ENCODE data around the gene HPGDS.
"Not testable (repeated sequence)": the region's sequence is repeated elsewhere in the genome, so short reads cannot be mapped to it uniquely, and the experiment has no call there.

Gene HPGDS

DNA sequence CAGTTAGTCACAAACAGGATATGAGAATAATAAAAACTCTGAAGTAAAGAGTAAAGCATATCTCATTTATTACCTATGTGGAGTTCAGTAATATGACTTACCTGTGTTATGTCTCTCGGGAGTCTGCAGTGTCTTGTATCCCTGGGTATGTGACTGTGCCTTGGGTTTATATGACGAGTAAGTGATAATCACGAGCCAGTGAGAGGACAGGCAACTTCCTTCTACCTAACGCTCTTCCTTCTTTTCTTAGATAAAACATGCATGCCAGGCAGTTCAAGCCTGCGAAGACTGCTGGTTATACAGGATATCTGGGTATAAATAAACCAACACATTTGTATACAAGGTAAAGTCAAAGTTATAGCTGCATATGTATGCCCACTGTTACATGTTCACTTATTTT is at the start of gene HPGDS:
HPGDS (minus strand) TSS at position 143 of the 400 bp plus-strand sequence. CDS start 8,207 bp downstream, outside the sequence.
- DNase-seq: no peak

DNA sequence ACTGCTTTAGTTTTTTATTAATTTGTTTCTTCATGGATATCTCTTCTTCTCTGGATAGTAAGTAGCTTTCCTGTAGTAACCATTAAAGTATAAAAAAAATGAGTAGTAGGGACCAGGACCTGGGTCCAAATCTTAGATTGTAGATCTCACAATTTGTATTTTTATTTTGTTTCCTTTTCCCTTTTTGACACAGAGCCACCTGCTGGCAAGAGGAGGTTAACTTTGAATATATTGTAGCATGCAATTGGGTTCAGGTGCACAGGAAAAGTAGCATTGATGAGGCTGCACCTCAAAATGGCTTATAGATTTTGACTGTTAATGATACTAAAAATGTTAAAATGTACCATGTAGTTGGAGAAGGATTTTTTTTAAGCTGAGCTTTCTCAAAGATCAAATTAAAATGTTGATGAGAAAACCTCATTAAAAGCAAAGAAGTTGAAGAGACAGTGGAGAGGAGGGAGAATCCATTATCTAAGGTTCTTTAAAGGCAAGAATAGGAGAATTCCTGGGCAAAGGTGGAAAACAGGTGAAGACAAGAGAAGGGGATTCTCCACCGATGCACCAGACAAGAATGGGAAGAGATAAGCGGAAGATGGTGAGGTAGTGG is 48.3 kb upstream of the HPGDS start:
- DNase-seq: peak in 1 of 2 donors; percentile 35

DNA sequence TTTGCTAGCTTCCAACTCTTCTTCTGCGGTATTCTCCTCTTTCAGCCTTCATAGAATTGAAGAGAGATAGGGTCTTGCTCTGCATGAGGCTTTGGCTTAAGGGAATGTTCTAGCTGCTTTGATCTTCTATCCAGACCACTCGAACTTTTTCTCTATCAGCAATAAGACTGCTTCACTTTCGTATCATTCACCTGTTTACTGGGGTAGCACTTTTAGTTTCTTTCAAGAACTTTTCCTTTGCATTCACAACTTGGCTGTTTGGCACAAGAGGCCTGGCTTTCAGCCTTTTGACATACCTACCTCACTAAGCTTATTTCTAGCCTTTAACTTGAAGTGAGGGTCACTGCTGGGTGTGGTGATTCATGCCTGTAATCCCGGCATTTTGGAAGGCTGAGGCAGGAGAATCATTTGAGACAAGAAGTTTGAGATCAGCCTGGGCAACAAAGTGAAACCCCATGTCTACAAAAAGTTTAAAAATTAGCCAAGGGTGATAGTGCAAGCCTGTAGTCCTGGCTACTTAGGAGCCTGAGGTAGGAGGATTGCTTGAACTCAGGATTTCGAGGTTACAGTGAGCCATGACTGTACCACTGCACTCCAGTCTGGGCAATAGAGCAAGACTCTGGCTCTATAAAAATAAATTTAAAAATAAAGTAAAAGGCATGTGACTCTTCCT is 47.1 kb upstream of the HPGDS start:
- no peak for DNase-seq

DNA sequence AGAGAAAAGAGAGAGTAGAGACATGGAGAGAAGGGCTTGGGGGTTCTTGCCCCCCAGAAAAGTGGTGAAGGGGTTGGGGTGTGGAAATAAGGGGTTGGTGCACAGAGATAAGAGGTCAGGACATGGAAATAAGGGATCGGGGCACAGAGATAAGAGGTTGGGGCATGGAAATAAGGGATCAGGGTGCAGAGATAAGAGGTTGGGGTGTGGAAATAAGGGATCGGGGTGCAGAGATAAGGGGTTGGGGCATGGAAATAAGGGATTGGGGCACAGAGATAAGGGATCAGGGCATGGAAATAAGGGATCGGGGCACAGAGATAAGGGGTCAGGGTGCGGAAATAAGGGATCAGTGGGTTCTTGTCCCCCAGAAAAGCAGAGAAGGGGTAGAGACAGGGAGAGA is 45.3 kb upstream of the HPGDS start:
- not testable (repeated sequence) for DNase-seq

DNA sequence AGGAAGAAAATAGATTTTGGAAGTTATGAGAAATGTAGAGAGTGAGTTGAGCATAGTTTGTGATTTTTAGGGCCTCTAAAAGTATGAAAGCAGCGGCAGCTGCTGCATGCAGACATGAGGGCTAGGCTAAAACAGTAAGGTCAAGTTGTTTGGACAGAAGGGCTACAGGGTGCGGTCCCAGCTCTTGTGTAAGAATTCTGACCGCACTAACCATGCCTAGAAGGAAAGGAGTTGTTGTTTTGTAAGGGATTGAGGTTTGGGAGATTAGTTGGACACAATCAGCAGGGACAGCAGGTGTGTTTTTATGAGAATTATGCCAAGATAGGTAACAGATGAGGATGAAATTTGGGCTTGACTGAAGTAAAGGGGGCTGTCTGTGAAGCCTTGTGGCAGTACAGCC is 42.8 kb upstream of the HPGDS start:
- not testable (repeated sequence) for DNase-seq

DNA sequence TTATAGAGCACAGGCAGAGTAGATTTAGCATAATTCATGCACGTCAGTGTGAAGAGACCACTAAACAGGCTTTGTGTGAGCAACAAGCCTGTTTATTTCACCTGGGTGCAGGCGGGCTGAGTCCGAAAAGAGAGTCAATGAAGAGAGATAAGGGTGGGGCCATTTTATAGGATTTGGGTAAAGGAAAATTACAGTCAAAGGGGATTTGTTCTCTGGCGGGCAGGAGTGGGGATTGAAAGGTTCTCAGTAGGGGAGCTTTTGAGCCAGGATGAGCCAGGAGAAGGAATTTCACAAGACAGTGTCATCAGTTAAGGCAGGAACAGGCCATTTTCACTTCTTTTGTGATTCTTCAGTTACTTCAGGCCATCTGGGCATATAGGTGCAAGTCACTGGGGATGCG is 40.3 kb upstream of the HPGDS start:
- DNase-seq: not testable (repeated sequence)

DNA sequence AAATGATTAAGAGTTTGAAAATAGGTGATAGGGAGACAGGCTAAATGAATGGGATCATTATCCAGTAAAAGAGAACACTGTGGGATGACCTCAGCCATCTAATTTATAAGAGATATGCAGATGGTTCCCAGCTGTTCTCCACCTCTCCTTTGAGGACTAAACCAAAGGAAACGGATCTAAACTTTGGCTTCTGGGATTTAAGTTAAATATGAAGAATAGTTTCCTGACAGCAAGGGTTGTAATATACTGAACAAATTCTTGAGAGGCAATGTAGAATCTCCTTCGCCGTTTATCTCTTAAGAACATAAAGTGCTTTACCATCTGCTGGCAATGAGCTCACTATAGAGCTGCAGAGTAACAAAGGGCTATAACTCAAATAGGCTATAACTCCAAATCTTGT is 35.4 kb upstream of the HPGDS start:
- DNase-seq: no peak

DNA sequence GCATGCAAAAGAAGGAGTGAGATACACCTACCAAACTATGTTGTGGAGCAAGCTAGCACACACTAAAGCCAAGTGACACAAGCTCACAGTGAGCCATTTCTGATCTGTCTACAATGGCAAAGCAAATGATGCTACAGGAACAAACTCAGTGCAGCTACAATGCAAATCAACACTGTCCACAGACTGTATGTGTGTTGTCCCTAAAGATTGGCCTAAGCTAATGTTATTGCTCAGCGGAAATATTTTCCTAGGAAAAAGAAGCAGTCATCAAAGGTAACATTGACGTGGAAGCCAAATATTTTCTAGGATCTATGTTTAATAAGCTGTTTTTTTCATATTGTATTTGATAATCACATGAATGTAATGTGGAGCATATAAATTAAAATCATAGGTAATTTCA is 34.7 kb upstream of the HPGDS start:
- no peak for DNase-seq

DNA sequence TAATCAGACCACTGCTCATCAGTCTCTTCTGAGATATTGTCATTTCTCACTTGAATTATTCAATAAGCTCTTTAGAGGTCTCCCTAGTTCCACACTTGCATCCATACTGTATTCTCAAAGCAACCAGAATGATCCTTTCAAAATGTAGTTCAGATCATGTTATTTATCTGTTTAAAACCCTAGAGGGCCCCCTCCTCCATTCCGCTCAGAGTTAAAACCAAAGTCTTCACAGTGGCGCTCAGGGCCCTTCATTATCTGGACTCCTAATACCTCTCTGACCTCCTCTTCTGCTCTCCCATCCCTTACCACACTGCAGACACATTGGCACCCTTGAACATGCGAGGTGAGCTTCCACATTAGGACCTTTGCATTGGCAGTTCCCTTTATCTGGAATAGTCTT is 32.7 kb upstream of the HPGDS start:
- no peak for DNase-seq

DNA sequence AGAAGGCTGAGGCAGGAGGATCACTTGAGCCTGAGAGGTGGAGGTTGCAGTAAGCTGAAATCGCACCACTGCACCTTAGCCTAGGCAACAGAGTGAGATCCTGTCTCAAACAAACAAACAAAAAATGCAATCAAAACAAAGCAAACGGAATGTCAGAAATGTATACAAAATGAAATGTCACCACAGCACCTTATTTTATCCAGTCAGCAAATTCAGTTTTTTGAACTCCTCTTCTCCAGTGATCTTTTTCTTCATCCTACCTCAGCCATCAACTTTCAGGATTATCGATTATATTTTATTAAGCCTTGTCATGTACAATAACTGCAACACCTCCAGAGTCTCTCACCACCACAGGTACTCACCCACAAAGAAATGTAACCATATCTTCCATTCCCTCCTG is 31.1 kb upstream of the HPGDS start:
- DNase-seq: no peak

DNA sequence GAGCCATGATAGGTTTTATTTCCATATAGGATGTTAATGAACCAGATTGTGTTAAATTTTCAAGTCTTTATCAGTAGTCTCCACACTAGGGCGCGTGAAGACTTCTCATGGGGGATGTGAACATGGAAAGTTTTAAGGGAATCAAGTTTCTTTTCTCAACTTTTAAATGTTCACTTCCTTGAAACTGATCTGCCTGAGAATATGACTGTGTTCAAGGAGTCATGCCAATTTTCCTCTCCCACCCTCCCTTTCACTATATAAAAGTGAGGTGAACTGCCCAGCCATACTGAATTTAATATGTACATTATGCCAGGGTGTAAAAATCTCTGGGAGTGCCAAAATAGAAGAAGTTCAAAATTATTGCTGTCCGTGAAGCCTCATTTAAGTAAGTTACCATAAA is 30.4 kb upstream of the HPGDS start:
- no peak for DNase-seq

DNA sequence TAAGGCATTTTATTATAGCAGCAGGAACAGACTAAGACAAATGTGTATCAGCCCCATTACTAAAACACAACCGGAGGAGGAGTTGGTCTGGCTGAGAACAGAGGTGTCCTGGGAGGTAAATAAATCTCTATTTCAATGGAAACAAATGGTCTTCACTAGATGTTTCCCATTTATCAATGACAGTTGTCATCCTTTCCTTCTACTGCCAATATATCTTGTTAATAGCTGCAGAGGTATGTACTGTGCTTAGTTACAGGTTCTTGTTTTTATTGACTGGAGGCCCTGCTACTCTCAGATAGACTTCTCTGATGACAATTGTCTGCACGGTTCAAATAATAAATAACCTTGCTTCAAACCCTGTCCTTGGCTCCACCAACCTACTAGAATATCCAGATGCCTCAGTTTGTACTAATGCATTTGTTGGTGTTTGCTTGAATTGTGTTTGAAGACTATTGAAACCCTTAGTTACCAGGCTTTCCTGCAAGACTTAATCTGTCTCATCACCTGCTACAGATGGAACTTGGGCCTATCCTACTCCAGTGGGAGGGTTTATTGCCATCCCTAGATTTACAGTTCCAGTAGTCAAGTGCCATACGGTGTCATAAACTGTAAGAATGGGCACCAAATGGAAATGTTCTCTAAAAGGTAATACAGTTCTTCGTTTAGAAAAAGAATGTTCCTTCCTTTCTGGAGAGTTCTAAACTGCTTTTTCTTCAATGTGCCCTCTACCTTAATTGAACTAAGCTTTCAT is 29.8 kb upstream of the HPGDS start:
- DNase-seq: no peak

DNA sequence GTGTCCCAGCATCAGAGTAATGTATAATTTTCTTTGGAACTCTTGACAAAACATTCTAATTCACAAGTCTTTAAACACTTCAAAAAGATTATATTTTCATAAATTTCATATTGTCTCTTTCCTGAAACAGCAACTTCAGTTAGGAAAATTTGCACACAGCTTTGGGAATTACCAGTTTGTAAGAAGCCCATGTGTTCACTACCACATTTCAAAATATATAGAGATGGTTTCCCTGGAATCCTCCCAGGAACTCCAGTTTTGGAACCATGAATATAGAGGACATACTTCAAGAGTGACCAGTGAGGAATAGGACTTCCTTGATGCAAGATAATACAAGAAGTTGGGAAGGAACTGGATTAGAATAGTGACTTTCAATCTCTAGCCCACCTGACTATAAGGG is 28.7 kb upstream of the HPGDS start:
- no peak for DNase-seq

DNA sequence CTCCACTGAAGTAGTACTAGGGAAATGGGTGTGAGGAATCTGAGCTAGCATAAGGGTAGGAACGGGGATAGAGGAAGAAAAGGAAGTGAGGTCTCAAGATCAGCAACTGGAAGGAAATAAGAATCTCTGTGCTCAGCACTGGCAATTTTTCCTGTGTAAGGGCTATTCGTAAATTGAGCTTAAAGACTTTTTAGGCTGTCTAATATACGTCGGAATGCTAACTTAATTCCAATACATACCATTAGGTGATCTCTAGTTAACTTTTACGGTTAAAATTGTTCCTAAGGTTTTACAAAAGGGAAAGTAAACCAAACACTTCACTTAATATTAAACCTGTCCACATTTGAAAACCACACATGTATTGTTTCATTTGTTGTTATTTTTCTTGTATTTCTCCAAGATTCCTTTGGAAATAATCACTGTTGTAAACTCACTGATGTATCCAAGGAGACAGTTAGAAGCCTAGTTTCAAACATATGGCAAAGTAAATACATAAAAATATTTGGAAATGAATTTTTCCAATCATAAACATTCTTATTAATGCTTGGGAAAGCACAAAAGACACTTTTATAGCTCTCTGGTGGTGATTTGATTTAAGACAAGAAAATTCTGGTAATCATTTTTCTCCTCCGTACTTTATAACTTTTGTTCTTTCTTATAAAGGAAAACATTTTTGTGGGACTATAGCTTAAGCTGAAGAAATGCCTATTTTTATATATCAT is 28.1 kb upstream of the HPGDS start:
- no peak for DNase-seq

DNA sequence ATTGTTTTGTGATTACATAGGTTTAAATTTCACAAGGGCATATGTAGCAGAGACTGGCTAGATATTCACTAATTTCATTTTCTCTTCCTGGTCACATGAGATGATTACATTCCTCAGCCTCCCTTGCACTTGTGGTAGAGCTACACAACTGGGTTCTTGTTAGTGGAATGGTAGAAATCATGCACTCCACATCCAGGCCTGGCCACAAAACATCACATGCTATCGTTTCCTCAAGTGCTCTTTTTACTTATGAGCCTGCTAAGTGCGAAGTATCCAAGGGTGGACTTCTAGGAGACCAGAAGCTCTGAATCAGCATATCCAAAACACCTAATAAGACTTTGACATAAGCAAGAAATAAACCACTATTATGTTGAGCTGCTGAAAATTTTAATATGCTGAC is 26.4 kb upstream of the HPGDS start:
- no peak for DNase-seq

DNA sequence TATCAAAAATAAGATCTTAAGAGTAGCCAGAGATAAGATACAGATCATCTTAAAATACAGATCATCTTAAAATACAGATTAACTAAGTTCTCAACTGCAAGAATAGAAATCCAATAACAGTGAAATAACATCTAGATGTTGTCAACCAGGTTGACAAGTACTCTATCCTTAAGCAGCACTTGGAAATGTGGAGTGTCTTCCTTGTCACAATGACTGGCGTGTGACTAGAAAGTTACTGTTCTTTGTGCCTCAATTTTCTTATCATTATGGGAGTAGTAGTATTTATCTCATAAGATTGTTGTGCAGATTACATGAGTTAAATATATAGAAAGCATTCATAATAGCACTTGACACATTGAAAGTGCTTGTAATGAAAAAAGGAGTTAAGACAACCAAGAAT is 25.8 kb upstream of the HPGDS start:
- DNase-seq: no peak

DNA sequence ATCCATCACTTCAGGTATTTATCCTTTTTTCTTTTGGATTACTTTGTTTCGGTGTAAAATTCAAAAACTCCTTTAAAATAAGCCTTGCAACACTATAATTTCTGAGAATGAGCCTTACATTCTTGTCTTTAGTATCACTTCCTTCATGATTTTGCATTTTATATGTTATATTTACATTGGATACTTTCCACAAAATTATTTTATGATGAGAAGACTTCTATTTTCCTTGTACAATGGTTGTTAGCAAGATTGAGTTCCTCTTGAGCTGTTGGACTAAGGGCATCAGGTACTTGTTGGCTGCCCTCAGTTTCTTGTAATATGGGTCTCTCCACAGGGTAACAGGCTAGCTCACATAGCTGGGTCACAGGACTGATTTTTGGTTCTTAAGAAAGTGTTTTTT is 22.7 kb upstream of the HPGDS start:
- no peak for DNase-seq

DNA sequence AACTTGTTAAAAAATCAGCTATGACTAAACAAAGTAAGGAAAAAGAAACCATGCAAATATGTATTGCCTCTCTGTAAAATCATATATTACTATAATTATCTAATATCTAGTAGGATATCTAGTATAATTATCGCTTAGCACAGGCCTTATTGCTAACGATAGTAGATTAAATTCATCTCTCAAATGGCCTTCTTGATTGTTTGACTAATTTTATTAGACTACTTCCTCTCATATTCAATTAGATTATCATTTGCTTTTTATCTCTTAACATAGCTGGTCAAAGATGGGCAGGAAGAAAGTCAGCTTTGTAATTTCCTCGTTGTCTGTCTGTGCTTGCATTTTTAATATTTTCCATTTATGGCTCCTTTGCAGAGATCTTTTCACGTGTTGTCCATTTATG is 21.9 kb upstream of the HPGDS start:
- no peak for DNase-seq

DNA sequence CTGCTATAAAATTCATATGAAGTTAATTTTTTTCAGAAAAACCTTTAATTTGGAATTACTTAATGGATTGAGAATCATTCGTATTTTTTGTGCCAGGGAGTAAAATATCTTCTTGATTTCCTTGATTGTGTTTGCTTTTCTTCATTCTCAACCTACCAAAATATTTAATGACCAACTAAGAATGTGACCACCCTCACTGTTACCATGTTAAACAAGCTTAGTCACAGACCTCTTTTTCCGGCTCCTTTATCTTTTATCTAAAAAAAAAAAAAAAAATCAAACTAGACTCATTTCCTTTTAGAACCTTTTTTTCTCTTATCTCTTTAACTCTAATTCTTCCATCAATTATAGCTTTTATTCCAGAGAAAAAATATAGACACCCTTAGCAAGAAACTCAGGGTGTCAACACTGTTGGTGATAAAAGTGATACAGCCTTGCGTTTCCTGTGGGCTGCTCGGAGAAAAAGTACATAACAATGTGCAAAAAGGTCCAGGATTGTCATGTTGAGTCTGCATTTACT is 20.6 kb upstream of the HPGDS start:
- DNase-seq: no peak

DNA sequence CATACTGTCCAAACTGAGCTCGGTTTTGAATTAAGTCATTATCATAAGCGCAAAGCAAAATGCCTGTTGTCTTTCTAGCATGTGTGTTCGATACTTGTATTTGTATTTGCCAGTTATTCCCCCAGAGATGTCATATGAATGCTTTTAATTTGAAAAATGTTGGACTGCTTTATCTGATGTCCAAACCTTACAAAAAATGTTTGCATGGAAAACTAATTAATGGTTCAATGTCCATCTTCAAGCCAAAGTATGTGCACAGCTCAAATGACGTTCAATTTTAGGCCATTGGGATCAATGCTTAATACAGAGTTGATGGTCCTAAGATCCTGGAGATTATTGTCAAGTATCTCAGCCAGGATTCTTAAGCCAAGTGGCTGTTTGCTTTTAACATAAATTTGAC is 17.2 kb upstream of the HPGDS start:
- no peak for DNase-seq

DNA sequence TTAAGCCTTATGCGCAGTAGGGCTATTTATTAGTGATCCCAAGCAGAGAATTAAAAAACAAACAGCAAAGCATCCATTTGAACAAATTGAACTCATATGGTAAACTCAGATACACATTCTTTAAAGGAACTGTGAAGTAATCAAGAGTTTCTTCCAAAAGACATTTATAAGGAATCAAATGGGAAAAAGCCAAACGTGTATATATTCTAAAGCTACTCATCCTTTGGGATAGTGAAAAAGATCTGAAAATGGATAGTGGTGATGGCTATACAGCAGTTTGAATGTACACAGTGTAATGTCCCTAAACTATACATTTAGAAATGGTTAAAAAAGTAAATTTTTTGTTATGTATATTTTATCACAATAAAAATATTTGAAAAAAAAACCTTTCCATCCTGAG is 16.6 kb upstream of the HPGDS start:
- DNase-seq: no peak

DNA sequence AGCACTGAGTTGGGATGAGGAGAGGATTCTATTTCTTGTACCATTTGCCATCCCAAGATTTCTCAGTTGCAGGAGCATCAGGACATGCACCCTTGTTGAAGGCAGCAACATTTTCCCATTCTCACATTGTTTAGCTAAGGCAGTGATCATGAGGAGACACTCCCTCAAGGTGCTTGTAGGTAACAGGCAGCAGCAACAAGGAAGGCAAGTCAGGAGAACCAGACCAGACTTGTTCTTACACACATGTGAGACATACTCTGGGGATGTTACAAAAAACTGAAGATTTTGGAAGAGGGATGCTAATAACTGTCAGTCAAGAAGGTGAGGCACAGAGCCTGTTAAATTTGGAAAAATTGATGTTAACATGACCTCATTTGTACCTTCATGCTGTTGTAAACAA is 15.5 kb upstream of the HPGDS start:
- DNase-seq: no peak

DNA sequence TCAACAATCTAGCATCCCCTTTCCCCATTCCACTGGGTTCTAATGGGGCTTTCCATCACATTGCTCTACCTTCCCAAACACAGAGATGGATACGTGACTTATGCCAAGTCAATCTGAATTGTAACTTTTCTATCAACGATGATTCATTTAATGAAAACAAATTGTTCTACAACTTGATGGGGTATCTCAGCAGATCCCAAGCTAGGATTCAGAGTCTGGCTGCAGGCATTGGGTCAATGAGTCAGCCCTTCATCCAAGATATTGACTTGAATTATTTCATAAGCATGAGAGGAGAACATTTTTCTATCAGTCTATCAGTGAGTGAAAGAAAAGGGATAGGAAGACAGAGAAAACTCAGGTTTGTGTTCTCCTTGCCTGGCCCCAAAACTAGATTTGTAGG is 15.0 kb upstream of the HPGDS start:
- no peak for DNase-seq

DNA sequence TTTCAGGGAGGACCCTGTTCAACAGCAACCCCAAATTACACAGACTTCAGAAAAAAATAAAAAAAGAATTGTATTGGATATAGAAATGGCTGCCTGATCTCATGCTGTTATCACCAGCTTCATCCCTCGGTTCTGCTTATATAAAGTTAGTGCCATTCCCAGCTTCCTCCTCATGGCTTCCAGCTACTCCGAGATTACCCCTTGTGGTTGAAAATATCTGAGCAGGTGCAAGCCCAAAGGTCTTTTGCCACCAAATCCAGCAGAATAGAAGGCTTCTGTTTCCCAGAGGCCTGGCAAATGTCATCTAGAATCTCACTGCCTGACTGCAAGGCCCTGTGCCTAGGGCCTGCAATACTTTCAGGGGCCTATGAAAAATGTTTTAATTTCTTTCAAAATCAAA is 13.8 kb upstream of the HPGDS start:
- DNase-seq: no peak
